ENCODE data around the gene PTPRG.
A peak's percentile ranks its signal among the peaks of the same experiment; 100 is the strongest.

The PTPRG gene

GRCh38 chr3:61646360-61646759, 85.0 kb downstream of the PTPRG start:
- TF ChIP-seq CTCF (IDR thresholded peaks at IDR 0.05), result no peak
- Histone ChIP-seq H3K9ac (no peak overlapping the region), H3K4me1 (peaks cover 11% of the 10 kb centered on the region), H3K4me2 (ENCODE audit: low read length) (no peak overlapping the region), H3K79me2 (peaks cover 65% of the 10 kb centered on the region), H2AFZ (no peak overlapping the region), H3K9me3 (ENCODE audit: control insufficient read depth, low read length) (no peaks in the 10 kb centered on the region), H3K27me3 (ENCODE audit: control insufficient read depth, insufficient read depth, low read length) (no peaks in the 10 kb centered on the region), H3K4me3 (ENCODE audit: low read depth, low read length) (no peak overlapping the region), H3K36me3 (ENCODE audit: control insufficient read depth, insufficient read depth, low read length) (no peaks in the 10 kb centered on the region), H3K27ac (no peak overlapping the region)

DNA sequence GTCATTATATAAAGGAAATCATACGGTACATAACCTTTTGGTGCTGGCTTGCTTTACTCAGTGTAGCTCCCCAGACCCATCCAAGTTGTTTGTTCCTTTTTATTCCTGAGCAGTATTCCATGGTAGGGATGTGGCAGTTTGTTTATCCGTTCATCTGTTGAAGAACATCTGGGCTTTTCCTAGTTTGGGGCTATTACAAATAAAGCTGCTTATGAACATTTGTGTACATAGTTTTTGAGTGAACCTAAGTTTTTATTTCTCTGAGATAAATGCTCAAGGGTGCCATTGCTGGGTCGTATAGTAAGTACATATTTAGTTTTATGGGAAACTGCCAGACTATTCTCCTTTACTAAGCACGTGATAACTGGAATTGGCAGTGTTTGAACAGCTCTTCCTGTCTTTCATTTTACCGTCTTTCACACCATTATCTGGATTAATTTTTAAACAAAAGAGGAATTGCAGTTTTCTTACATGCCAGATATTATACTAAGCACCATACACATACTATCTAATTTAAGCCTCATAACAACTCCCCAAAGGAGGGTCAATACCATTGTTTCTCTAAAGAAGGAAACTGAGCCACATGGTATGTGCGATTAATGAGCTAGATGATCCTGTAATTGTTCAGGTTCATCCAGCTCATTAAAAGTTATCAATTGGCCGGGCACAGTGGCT, 85.6 kb downstream of the PTPRG start:
- no peaks in the 10 kb centered on the region for H3K27me3 ChIP-seq (ENCODE audit: control insufficient read depth, insufficient read depth, low read length)
- no peak overlapping the region for H2AFZ ChIP-seq
- H3K79me2 ChIP-seq, result peaks cover 62% of the 10 kb centered on the region
- no peaks in the 10 kb centered on the region for H3K9me3 ChIP-seq (ENCODE audit: control insufficient read depth, low read length)
- no peak overlapping the region for H3K27ac ChIP-seq
- H3K4me1 ChIP-seq, result peaks cover 11% of the 10 kb centered on the region
- no peak overlapping the region for H3K4me2 ChIP-seq (ENCODE audit: low read length)
- TF ChIP-seq CTCF (IDR thresholded peaks at IDR 0.05), result no peak
- H3K4me3 ChIP-seq (ENCODE audit: low read depth, low read length), result no peak overlapping the region
- no peaks in the 10 kb centered on the region for H3K36me3 ChIP-seq (ENCODE audit: control insufficient read depth, insufficient read depth, low read length)
- H3K9ac ChIP-seq, result no peak overlapping the region

GRCh38 chr3:61648481-61648880, 87.1 kb downstream of the PTPRG start:
- no peaks in the 10 kb centered on the region for H3K9me3 ChIP-seq (ENCODE audit: control insufficient read depth, low read length)
- H2AFZ ChIP-seq, result no peak overlapping the region
- H3K27me3 ChIP-seq (ENCODE audit: control insufficient read depth, insufficient read depth, low read length), result no peaks in the 10 kb centered on the region
- no peak for TF ChIP-seq CTCF (IDR thresholded peaks at IDR 0.05)
- H3K9ac ChIP-seq, result no peak overlapping the region
- H3K36me3 ChIP-seq (ENCODE audit: control insufficient read depth, insufficient read depth, low read length), result no peaks in the 10 kb centered on the region
- no peak overlapping the region for H3K4me2 ChIP-seq (ENCODE audit: low read length)
- peaks cover 11% of the 10 kb centered on the region for H3K4me1 ChIP-seq
- no peak overlapping the region for H3K27ac ChIP-seq
- peaks cover 62% of the 10 kb centered on the region for H3K79me2 ChIP-seq
- H3K4me3 ChIP-seq (ENCODE audit: low read depth, low read length), result no peak overlapping the region

GRCh38 chr3:61649381-61650170, 88.2 kb downstream of the PTPRG start:
- H2AFZ ChIP-seq, result no peak overlapping the region
- TF ChIP-seq CTCF (IDR thresholded peaks at IDR 0.05), result no peak
- H3K4me1 ChIP-seq, result peaks cover 11% of the 10 kb centered on the region
- no peaks in the 10 kb centered on the region for H3K36me3 ChIP-seq (ENCODE audit: control insufficient read depth, insufficient read depth, low read length)
- H3K4me3 ChIP-seq (ENCODE audit: low read depth, low read length), result no peak overlapping the region
- H3K9ac ChIP-seq, result no peak overlapping the region
- peaks cover 65% of the 10 kb centered on the region for H3K79me2 ChIP-seq
- peak overlapping the region; percentile 15 for H3K27ac ChIP-seq
- H3K27me3 ChIP-seq (ENCODE audit: control insufficient read depth, insufficient read depth, low read length), result no peaks in the 10 kb centered on the region
- H3K9me3 ChIP-seq (ENCODE audit: control insufficient read depth, low read length), result no peaks in the 10 kb centered on the region
- no peak overlapping the region for H3K4me2 ChIP-seq (ENCODE audit: low read length)

All from parathyroid adenoma (tissue), 2 donors.